ENCODE results near the gene SETD7.

DNA sequence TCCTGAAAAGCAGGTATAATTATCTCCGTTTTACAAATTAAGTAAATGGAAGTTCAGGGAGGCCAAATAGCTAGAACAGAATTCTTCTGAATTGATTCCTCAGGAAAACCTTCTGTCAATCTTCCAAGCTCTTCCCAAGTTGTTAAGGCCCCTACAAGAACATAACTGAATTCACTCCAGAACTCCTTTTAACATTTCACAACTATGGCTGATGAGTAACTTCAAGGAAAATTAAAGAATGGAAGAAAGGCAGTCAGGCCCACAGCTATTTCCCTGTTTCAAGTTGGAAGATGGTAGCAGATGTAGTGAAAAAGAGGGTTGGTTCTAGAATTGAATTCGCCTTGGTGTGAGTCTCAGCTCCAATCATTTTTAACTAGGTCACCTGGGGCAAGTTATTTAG lies 15.9 kb downstream of the SETD7 start:
- TF ChIP-seq, protein P1, sequence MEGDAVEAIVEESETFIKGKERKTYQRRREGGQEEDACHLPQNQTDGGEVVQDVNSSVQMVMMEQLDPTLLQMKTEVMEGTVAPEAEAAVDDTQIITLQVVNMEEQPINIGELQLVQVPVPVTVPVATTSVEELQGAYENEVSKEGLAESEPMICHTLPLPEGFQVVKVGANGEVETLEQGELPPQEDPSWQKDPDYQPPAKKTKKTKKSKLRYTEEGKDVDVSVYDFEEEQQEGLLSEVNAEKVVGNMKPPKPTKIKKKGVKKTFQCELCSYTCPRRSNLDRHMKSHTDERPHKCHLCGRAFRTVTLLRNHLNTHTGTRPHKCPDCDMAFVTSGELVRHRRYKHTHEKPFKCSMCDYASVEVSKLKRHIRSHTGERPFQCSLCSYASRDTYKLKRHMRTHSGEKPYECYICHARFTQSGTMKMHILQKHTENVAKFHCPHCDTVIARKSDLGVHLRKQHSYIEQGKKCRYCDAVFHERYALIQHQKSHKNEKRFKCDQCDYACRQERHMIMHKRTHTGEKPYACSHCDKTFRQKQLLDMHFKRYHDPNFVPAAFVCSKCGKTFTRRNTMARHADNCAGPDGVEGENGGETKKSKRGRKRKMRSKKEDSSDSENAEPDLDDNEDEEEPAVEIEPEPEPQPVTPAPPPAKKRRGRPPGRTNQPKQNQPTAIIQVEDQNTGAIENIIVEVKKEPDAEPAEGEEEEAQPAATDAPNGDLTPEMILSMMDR (conservative IDR thresholded peaks at IDR 0.05; ENCODE audit: low read length), result no peak
- TF ChIP-seq EZH2phosphoT487 (IDR thresholded peaks at IDR 0.05; ENCODE audit: borderline replicate concordance), result no peak
